Ascending aorta (tissue), 2 donors: ENCODE data around the gene MRPL52. TPM values are rescaled to one million over a fixed set of nuclear protein-coding genes. Genes with fewer than 3 reads are reported as not detected.

Experiments used
- DNase-seq, 2 donors: peaks; one replicate each; pipeline ENCODE4 v3.0.0-alpha.2; 2019; ENCODE audit warnings: low spot score in 2 of 2
- H3K27ac ChIP-seq, 2 donors: fragments of 200-600 bp; sonication (generic); one replicate each; pipeline ENCODE4 v1.5.1; 2016 to 2017; ENCODE audit warnings: mild to moderate bottlenecking in 1 of 2
- H3K27me3 ChIP-seq: fragments of 200-600 bp; sonication (generic); one replicate; pipeline ENCODE4 v1.5.1; 2017
- H3K36me3 ChIP-seq, 2 donors: fragments of 200-600 bp; sonication (generic); one replicate each; pipeline ENCODE4 v1.5.1; 2016
- H3K4me1 ChIP-seq, 2 donors: fragments of 200-600 bp; sonication (generic); one replicate each; pipeline ENCODE4 v1.5.1; 2016 to 2017; ENCODE audit warnings: mild to moderate bottlenecking in 1 of 2
- H3K4me3 ChIP-seq, 2 donors: fragments of 200-600 bp; sonication (generic); one replicate each; pipeline ENCODE4 v1.5.1; 2016 to 2017; ENCODE audit warnings: mild to moderate bottlenecking in 1 of 2
- H3K9me3 ChIP-seq, 2 donors: fragments of 200-600 bp; sonication (generic); one replicate each; pipeline ENCODE4 v1.5.1; 2016
- intact Hi-C: fragments of 100-400 bp; cut with DNase I; formaldehyde crosslinking; loops from one replicate; pipeline ENCODE4 v1.15.1; 2023
- total RNA-seq: library from RNA; depleted of rRNA; stranded (reverse); fragments of >200 nt; gene quantifications from one replicate; pipeline ENCODE4 v1.1.0, GENCODE V29; 2016
- TF ChIP-seq, protein P1 (sequence below), 3 experiments: fragments of 200-600 bp in 2 of 3; fragments of 450-650 bp in 1 of 3; sonication (generic) in 2 of 3; IDR thresholded peaks; one replicate each; pipeline ENCODE4 v1.5.1; 2016 to 2019; ENCODE audit warnings: antibody characterized with exemption in 3 of 3, mild to moderate bottlenecking in 1 of 3, moderate library complexity in 1 of 3

The MRPL52 gene
- total RNA-seq, 1 donor from 2014 or later = 6.6 TPM

- TF ChIP-seq, protein P1, sequence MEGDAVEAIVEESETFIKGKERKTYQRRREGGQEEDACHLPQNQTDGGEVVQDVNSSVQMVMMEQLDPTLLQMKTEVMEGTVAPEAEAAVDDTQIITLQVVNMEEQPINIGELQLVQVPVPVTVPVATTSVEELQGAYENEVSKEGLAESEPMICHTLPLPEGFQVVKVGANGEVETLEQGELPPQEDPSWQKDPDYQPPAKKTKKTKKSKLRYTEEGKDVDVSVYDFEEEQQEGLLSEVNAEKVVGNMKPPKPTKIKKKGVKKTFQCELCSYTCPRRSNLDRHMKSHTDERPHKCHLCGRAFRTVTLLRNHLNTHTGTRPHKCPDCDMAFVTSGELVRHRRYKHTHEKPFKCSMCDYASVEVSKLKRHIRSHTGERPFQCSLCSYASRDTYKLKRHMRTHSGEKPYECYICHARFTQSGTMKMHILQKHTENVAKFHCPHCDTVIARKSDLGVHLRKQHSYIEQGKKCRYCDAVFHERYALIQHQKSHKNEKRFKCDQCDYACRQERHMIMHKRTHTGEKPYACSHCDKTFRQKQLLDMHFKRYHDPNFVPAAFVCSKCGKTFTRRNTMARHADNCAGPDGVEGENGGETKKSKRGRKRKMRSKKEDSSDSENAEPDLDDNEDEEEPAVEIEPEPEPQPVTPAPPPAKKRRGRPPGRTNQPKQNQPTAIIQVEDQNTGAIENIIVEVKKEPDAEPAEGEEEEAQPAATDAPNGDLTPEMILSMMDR (IDR thresholded peaks at IDR 0.05) = no peak
- no peak overlapping the region for H3K27ac ChIP-seq
- H3K36me3 ChIP-seq = peaks cover 49 to 59% of the 10 kb centered on the region in 2 donors
- peaks cover under 1 to 7% of the 10 kb centered on the region in 2 donors for H3K4me1 ChIP-seq
- H3K27me3 ChIP-seq = no peaks in the 10 kb centered on the region
- H3K9me3 ChIP-seq = no peaks in the 10 kb centered on the region
- no peak overlapping the region for H3K4me3 ChIP-seq
- no peak for DNase-seq
- intact Hi-C loops = no loop called here
These were observed 48.9 kb downstream of the MRPL52 start for GRCh38 chr14:22878271-22879246.

DNA sequence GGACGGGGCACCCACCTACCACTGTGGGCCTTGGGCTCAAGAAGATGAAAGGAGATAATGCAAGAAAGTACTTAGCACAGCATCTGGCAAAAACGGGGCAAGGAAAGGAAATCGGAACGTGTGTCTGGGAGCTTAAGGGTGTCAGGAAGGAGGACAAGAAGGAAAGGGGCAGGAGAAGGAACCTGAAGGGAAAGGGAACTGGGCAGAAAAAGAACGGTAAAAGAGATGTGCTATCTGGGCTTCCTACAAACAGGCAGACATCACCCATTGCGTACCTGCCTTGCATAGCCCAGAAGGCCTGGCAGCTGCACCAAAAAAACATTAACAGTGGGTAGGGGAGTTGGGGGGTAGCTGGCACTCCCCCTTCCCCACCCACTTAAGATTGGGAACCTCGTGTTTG, 52.4 kb downstream of the MRPL52 start:
- Histone ChIP-seq H3K4me3 (no peak overlapping the region), H3K27me3 (no peaks in the 10 kb centered on the region), H3K9me3 (no peaks in the 10 kb centered on the region), H3K27ac (no peak overlapping the region), H3K4me1 (no peaks in the 10 kb centered on the region), H3K36me3 (peaks cover 14 to 24% of the 10 kb centered on the region in 2 donors)
- intact Hi-C loops = no loop called here
- DNase-seq = no peak
- TF ChIP-seq, protein P1 (IDR thresholded peaks at IDR 0.05) = no peak

DNA sequence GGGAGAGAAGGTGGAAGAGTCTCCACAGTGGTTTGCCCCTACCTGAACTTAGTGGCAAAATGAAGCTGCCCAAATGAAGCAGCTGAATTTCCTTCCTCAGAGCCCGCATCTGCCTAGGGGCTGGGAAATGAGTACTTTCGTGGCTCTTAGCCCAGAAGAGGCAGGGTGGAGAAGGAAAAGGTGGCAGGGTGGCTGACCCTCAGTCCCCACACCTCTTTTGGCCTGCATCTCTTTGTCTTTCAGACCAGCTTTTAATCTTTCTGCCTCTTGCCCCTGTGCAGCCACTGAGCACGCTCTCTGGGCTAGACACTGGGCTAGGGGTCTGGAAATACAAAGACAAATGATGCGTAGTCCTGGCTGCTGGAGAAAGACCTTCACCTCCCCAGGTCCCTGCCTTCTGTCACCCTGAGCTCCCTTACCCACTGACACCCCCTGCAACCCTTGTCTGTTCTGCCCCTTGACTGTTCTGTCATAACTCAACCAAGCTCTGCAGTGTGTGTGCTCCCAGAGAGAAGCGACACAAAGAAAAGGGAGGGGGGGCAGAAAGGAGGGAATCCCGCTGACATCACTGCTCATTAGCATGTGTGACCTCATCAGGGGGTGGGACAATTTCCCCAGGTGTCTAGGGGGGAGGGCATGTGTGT, 53.0 kb downstream of the MRPL52 start:
- Histone ChIP-seq H3K36me3 (peaks cover 8 to 18% of the 10 kb centered on the region in 2 donors), H3K4me1 (peaks cover under 1 to 2% of the 10 kb centered on the region in 2 donors), H3K9me3 (no peaks in the 10 kb centered on the region), H3K27me3 (no peaks in the 10 kb centered on the region), H3K4me3 (no peak overlapping the region), H3K27ac (no peak overlapping the region)
- no peak for DNase-seq
- TF ChIP-seq, protein P1 (IDR thresholded peaks at IDR 0.05) = no peak
- intact Hi-C loops = no loop called here

DNA sequence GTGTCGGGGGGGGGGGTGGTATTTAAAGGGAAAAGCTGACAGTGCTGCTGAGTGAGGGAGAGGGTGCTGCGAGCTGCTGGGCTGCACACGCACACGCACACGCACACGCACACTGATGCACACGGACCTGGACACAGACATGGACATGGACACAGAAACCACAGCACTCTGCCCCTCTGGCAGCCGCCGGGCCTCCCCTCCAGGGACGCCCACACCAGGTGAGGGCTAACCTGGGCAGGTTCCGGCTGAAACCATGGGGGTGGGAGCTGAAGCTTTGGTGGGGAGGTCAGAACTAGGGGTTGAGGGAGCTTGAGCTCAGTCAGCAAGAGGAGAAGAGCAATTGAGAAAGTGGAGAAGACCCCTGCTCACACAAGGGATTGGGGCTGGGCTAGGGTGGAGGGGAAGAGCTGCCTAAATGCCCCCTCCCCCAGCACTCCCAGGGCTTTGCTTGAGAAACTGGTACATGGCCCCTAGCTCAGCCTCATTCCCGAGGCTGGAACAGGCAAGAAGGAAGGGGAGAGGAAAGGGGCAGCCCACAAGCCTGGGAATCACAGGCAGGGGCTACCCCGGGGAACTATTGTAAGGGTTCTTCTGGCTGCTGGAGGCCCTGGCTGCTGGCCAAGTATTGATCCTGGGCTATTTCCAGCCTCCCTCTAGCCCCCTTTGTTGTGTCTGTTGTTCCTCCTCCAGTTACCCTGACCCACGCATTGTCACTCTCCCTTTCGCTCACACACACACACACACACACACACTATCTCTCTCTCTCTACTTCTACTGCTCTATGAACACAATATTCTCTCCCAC, 53.7 kb downstream of the MRPL52 start, which contains the start of gene REM2:
Gene REM2, plus strand, starts transcription at position 50 of the 804 bp plus-strand sequence. Its CDS starts 66 bp downstream, at position 116.
- intact Hi-C loops = no loop called here
- H3K27me3 ChIP-seq = no peaks in the 10 kb centered on the region
- no peak for DNase-seq
- no peaks in the 10 kb centered on the region for H3K9me3 ChIP-seq
- no peak within 1 kb of the TSS for H3K4me3 ChIP-seq
- H3K4me1 ChIP-seq = peaks cover 3 to 5% of the 10 kb centered on the region in 2 donors
- peaks cover under 1 to 11% of the 10 kb centered on the region in 2 donors for H3K36me3 ChIP-seq
- TF ChIP-seq, protein P1 (IDR thresholded peaks at IDR 0.05) = no peak
- no peak within 1 kb of the TSS for H3K27ac ChIP-seq

DNA sequence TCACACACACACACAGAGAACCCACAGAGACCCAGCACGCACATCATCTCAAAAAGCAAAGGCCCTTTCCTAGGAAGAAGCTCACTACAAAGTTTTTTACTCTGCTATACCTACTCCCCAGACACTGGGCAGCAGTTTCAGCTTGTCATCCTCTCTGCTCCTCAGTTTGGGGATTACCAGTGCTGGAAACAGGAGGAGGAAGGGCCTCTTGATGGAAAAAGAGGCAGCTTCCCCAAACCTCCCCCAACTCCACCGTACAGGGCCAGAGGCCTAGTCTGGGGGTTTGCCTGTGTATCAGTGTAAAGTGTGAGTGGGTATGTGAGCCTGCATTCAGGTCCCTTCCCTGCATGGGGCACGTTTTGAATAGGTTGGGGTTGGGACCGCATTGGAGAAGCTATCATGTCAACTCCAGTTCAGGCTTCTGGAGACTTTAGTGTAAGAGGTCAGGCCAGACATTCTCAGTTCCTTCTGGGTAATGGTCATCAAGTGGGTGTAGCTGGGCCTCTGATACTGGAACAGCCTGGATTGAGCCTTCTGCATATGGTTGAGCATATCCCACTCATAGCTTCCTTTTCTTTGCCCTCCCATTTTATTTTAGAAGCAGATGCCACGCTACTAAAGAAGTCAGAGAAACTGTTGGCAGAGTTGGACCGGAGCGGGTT, 54.5 kb downstream of the MRPL52 start:
- H3K9me3 ChIP-seq = no peaks in the 10 kb centered on the region
- H3K4me1 ChIP-seq = peaks cover 3 to 5% of the 10 kb centered on the region in 2 donors
- peaks cover 0 to 3% of the 10 kb centered on the region in 2 donors for H3K36me3 ChIP-seq
- no peaks in the 10 kb centered on the region for H3K27me3 ChIP-seq
- no peak overlapping the region for H3K4me3 ChIP-seq
- intact Hi-C loops = no loop called here
- DNase-seq = no peak
- TF ChIP-seq, protein P1 (IDR thresholded peaks at IDR 0.05) = no peak
- no peak overlapping the region for H3K27ac ChIP-seq
